ENCODE results near the gene LARGE2. TPM values are rescaled to one million over a fixed set of nuclear protein-coding genes. Genes with fewer than 3 reads are reported as not detected.
A peak's percentile ranks its signal among the peaks of the same experiment; 100 is the strongest.

The LARGE2 gene
- total and polyA plus RNA-seq, 9 of the 15 experiments (the other 6 are each of a cell fraction or from before 2014, with no cell fraction given): 0.56 to 14.1 (median 6.6) TPM

DNA sequence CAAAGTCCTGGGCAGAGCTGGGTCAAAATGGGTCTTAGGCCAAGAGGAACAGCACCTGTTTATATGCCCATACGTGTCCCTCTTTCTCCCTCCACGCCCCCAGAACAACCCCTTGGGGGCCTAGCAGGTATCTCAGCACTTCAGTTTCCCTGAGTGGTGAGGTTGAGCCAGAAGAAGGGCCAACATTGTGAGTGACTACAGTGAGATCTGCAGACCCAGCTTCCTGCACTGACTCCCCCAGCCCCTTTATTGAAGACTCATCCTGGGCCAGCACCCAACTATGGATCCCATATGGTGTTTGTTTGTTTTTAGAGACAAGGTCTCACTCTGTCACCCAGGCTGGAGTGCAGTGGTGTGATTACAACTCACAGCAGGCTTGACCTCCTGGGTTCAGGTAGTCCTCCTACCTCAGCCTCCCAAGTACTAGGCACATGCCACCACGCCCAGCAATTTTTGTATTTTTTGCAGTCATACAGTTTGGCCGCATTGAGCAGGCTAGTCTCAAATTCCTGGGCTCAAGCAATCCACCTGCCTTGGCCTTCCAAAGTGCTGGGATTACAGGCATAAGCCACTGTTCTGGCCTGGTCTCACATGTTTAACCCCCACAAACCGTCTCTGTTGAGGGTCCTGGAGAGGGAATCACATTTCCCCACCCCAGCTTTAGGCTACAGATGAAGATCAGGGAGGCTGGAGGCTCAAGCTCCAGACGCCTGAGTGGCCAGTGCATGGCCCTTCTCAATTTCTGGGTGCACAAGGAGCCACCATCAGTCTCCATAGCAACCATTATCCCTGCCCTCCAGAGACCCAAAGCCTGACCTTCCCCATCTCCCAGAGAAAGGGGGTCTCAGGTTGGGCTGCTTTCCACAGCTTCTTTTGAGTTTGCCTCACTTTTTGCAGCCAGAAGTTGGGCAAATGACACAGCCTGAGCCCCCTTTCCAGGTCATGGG is 1.7 kb upstream of the LARGE2 start:
- Histone ChIP-seq H4K20me1 (replicated peaks; ENCODE audit: control insufficient read depth, insufficient read depth, low read length) (no peaks in the 10 kb centered on the region; the same call in 1 of the 2 replicates), H3K27me3 (ENCODE audit: control insufficient read depth in 2 of 2, insufficient read depth in 2 of 2, low read length in 2 of 2) (no peaks in the 10 kb centered on the region), H3K9me1 (ENCODE audit: control insufficient read depth, insufficient read depth, low read length) (no peaks in the 10 kb centered on the region), H3K36me3 (ENCODE audit: control insufficient read depth, insufficient read depth, low read length) (peaks cover 6% of the 10 kb centered on the region; the same call in 2 of the 3 replicates), H3K4me2 (ENCODE audit: insufficient read depth, low read length) (no peak overlapping the region), H3K4me3 (no peak overlapping the region), H3K27ac (ENCODE audit: extremely low read depth, low read depth, low read length) (no peak overlapping the region), H3K9ac (ENCODE audit: insufficient read depth in 1 of 2, low read depth in 2 of 2, low read length in 2 of 2) (no peak overlapping the region; a peak in 1 of 4 replicates), H2AFZ (ENCODE audit: low read depth, low read length) (peak overlapping the region; percentile 61; the same call in 1 of the 2 replicates), H3K9me3 (replicated peaks; ENCODE audit: control insufficient read depth, insufficient read depth, low read depth, low read length) (no peaks in the 10 kb centered on the region), H3K79me2 (ENCODE audit: control insufficient read depth, insufficient read depth, low read length) (peaks cover 19% of the 10 kb centered on the region), H3K4me1 (replicated peaks in 1 of 2; ENCODE audit: control insufficient read depth in 2 of 2, insufficient read depth in 2 of 2, low read length in 2 of 2) (peaks cover 11 to 59% of the 10 kb centered on the region in 2 experiments)
- ATAC-seq (no peak), FAIRE-seq (no peak), DNase-seq (ENCODE audit: extremely low read depth in 1 of 4, low spot score in 3 of 4) (no peak)
- in situ Hi-C loops (cut with MboI) (no loop called here), intact Hi-C loops (cut with micrococcal nuclease) (no loop called here)
- 73% methylated on average over 5 of the region's 6 CpGs for WGBS (ENCODE audit: insufficient coverage, low coverage, missing lambda C conversion rate)
- POLR2A ChIA-PET: interaction anchor here (0.6 to 1.1 kb wide), 2 partner anchors 10 to 74 kb away, joined by 3 read pairs; partner anchors contain the start of gene CRY2
- no TSS peak for BruUV-seq (replicated peaks)
- CTCF ChIA-PET (ENCODE audit: low intra/inter-chr PET ratio): no interaction called here
- TF ChIP-seq RFX1 (IDR thresholded peaks at IDR 0.05) (peak; percentile 75; the same call in 1 of the 2 replicates), ZNF212 (CRISPR knock-in tag; IDR thresholded peaks at IDR 0.05) (no peak)

Data from K562 (cell line).